Esophagus muscularis mucosa (tissue), 4 donors: Measurements from ENCODE around the gene MTMR10. TPM values are rescaled to one million over a fixed set of nuclear protein-coding genes. Genes with fewer than 3 reads are reported as not detected.

Experiments used
- DNase-seq: peaks from one replicate; pipeline ENCODE4 v3.0.0-alpha.2; 2017; ENCODE audit errors: extremely low spot score
- H3K27ac ChIP-seq, 4 donors: fragments of 200-600 bp; sonication (generic); replicated peaks in 1 of 4; 1 replicate in 3 of 4; 2 replicates in 1 of 4; pipeline ENCODE4 v1.5.1; 2016 to 2019; ENCODE audit warnings: mild to moderate bottlenecking in 1 of 4
- H3K27me3 ChIP-seq, 4 donors: fragments of 200-600 bp; sonication (generic); one replicate each; pipeline versions ENCODE4 v1.5.1 to v1.6.0; 2016 to 2019
- H3K36me3 ChIP-seq, 4 donors: fragments of 200-600 bp; sonication (generic); one replicate each; pipeline ENCODE4 v1.5.1; 2016 to 2019
- H3K4me1 ChIP-seq, 4 donors: fragments of 200-600 bp; sonication (generic); one replicate each; pipeline ENCODE4 v1.5.1; 2016 to 2019
- H3K4me3 ChIP-seq, 4 donors: fragments of 200-600 bp; sonication (generic); 1 replicate in 2 of 4; 2 replicates in 2 of 4; pipeline ENCODE4 v1.5.1; 2016 to 2019; ENCODE audit warnings: mild to moderate bottlenecking in 4 of 4, moderate library complexity in 1 of 4
- H3K9me3 ChIP-seq, 4 donors: fragments of 200-600 bp; sonication (generic); 1 replicate in 3 of 4; 2 replicates in 1 of 4; pipeline ENCODE4 v1.5.1; 2016 to 2019
- EP300 ChIP-seq: sonication (generic); formaldehyde crosslinking; IDR thresholded peaks from one replicate; pipeline ENCODE4 v1.6.1; 2017; ENCODE audit warnings: antibody characterized with exemption
- POLR2A ChIP-seq: fragments of 450-650 bp; IDR thresholded peaks from one replicate; pipeline ENCODE4 v1.6.1; 2017; ENCODE audit warnings: antibody characterized with exemption, moderate library complexity, mild to moderate bottlenecking, low read depth
- POLR2AphosphoS5 ChIP-seq, 2 donors: sonication (generic); formaldehyde crosslinking; IDR thresholded peaks; one replicate each; pipeline ENCODE4 v1.6.1; 2017; ENCODE audit warnings: antibody characterized with exemption in 2 of 2
- WGBS: methylation state at CpG from one replicate; pipeline ENCODE4 v1.1.5; 2018; 5-methylcytosine and 5-hydroxymethylcytosine counted together
- intact Hi-C: fragments of 100-400 bp; cut with DNase I; formaldehyde crosslinking; loops from one replicate; pipeline ENCODE4 v1.15.1; 2023
- total RNA-seq, 4 donors: library from RNA; depleted of rRNA; stranded (reverse); fragments of >200 nt; gene quantifications; one replicate each; pipeline versions ENCODE4 v1.1.0 to v1.2.1, GENCODE V29; 2016
- TF ChIP-seq, protein P1 (sequence below), 3 experiments: fragments of 200-600 bp in 2 of 3; fragments of 450-650 bp in 1 of 3; sonication (generic) in 2 of 3; IDR thresholded peaks; one replicate each; pipeline ENCODE4 v1.5.1; 2017 to 2019; ENCODE audit warnings: antibody characterized with exemption in 3 of 3, mild to moderate bottlenecking in 2 of 3, moderate library complexity in 1 of 3

The MTMR10 gene
- total RNA-seq, 4 donors from 2014 or later, result 27.4 to 32.3 (median 30.2) TPM

DNA sequence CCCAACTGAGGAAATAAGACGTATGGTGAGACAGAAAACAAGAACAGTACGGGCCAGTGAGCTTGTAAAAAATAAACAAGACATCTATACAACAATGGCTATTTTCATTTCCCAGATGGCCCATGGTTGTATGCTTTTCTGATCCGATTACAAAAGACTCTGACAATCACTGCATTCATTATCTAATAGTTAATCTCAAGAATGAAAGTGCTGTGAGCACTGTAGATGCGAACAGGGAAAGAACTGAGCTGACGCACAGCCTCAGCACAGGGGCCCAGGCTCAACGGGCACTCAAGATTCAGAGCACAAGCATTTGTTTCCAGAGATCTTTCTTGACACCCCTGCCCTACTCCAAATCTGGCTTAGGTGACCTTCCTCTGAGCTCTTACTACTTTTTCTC, 6.9 kb downstream of the MTMR10 start:
- Histone ChIP-seq H3K27ac (peak overlapping the region; percentile 21 to 52 (median 48)), H3K4me3 (peak overlapping the region in 1 of 4 donors; percentile 4), H3K4me1 (peaks cover 51 to 72% (median 61%) of the 10 kb centered on the region in 4 donors), H3K9me3 (no peaks in the 10 kb centered on the region), H3K36me3 (peaks cover 0 to 33% (median 10%) of the 10 kb centered on the region in 4 donors), H3K27me3 (no peaks in the 10 kb centered on the region)
- WGBS, result 49% methylated on average over 6 of the region's 6 CpGs
- TF ChIP-seq EP300 (no peak), POLR2A (no peak)
- DNase-seq, result no peak
- intact Hi-C loops, result loop anchor here (10.0 kb wide), 1 partner anchor 140 kb away; no protein-coding TSS in a partner anchor

DNA sequence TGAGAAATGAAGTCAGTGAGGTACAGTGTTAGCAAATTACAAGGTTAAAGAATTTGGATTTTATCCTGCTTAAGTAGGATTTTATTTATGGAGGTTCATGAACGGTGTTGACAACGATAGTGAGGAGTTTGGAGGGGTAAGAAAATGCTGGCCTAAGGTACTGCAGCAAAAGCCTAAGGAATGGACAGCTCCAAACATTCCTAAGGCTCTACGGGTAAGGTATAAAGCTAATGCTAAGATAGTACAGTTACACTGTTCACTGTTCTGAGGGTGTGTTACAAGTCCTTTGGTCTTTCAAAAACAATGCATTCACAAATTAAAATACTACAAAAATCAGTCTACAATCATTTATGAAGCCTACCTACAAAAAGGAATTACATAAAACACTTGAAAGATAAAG, 7.3 kb downstream of the MTMR10 start:
- Histone ChIP-seq H3K27ac (peak overlapping the region in 3 of 4 donors; percentile 21 to 52 (median 50)), H3K4me3 (no peak overlapping the region), H3K4me1 (peaks cover 48 to 68% (median 59%) of the 10 kb centered on the region in 4 donors), H3K27me3 (no peaks in the 10 kb centered on the region), H3K9me3 (no peaks in the 10 kb centered on the region), H3K36me3 (peaks cover 0 to 38% (median 12%) of the 10 kb centered on the region in 4 donors)
- WGBS, result 68% methylated on average over 3 of the region's 3 CpGs
- TF ChIP-seq EP300, result no peak
- TF ChIP-seq, protein P1, sequence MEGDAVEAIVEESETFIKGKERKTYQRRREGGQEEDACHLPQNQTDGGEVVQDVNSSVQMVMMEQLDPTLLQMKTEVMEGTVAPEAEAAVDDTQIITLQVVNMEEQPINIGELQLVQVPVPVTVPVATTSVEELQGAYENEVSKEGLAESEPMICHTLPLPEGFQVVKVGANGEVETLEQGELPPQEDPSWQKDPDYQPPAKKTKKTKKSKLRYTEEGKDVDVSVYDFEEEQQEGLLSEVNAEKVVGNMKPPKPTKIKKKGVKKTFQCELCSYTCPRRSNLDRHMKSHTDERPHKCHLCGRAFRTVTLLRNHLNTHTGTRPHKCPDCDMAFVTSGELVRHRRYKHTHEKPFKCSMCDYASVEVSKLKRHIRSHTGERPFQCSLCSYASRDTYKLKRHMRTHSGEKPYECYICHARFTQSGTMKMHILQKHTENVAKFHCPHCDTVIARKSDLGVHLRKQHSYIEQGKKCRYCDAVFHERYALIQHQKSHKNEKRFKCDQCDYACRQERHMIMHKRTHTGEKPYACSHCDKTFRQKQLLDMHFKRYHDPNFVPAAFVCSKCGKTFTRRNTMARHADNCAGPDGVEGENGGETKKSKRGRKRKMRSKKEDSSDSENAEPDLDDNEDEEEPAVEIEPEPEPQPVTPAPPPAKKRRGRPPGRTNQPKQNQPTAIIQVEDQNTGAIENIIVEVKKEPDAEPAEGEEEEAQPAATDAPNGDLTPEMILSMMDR (IDR thresholded peaks at IDR 0.05), result no peak
- TF ChIP-seq POLR2A, result no peak
- TF ChIP-seq POLR2AphosphoS5 (IDR thresholded peaks at IDR 0.05), result no peak
- intact Hi-C loops, result loop anchor here (10.0 kb wide), 1 partner anchor 141 kb away; no protein-coding TSS in a partner anchor
- no peak for DNase-seq

DNA sequence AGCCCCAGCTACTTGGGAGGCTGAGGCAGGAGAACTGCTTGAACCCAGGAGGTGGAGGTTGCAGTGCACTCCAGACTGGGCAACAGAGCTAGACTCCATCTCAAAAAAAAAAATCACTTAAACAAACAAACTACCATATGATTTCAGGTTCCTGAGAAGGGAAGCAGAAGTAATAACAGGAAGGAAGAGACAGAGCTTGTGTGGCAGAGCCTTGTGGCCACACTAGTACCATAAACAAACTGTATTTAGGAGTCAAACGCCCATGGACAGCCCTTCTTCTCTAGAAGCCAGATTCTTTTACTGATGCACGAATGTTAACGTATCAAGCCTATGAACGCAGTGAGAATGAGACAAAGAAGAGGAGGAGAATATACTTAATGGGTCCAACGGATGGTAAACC, 12.0 kb downstream of the MTMR10 start:
- intact Hi-C loops, result no loop called here
- WGBS, result 89% methylated on average over 5 of the region's 5 CpGs
- Histone ChIP-seq H3K36me3 (peaks cover 0 to 32% (median 12%) of the 10 kb centered on the region in 4 donors), H3K27ac (no peak overlapping the region), H3K4me1 (peaks cover 34 to 46% (median 40%) of the 10 kb centered on the region in 4 donors), H3K9me3 (no peaks in the 10 kb centered on the region), H3K27me3 (no peaks in the 10 kb centered on the region), H3K4me3 (no peak overlapping the region)
- no peak for DNase-seq
- TF ChIP-seq POLR2A (no peak), EP300 (no peak), POLR2AphosphoS5 (IDR thresholded peaks at IDR 0.05) (no peak)

DNA sequence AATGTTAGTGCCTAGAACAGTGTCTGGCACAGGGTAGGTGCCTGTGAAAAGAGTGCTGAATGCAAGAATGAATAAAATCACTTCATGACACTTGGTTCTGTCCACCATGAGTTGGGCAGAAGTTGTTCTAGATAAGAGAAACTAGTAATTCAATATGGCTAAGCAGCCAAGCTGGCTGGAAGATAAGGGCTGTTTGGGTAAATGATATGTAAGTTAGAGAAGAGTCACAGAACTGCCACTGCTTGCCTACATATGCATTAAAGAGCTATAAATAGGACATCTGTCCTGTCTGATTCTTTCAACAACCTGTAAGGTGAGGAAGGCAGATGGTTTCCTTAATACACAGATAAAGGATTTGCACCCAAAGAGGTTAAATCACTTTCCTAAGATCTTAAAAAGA, 13.1 kb downstream of the MTMR10 start:
- H3K4me1 ChIP-seq, result peaks cover 23 to 34% (median 29%) of the 10 kb centered on the region in 4 donors

DNA sequence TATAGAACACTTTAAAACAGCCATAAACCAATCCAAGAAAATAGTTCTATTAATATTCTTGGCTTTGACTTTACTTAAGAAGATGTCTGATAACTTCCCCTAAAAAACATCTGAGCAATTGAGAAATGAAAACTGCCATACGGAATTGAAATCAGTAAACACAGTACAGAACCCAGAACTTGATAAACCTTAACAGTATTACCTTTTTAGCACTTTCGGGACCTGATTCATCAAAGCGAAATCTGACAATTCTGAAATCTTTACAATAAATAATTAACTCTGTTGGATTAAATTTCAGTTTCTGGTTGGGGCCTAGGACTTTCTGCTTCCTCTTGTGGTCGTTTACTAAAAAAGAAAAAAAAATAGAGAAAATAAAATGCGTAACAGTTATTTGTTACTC, 17.3 kb downstream of the MTMR10 start:
- no peak overlapping the region for H3K4me3 ChIP-seq
- peaks cover 16 to 26% (median 19%) of the 10 kb centered on the region in 4 donors for H3K4me1 ChIP-seq
- TF ChIP-seq EP300, result no peak
- 82% methylated on average over 5 of the region's 5 CpGs for WGBS
- peaks cover 4 to 46% (median 26%) of the 10 kb centered on the region in 4 donors for H3K36me3 ChIP-seq
- DNase-seq, result no peak
- no peaks in the 10 kb centered on the region for H3K27me3 ChIP-seq
- intact Hi-C loops, result no loop called here
- H3K9me3 ChIP-seq, result no peaks in the 10 kb centered on the region
- H3K27ac ChIP-seq, result no peak overlapping the region

More for the DNA sequence above, 13.1 kb downstream of the MTMR10 start:
- Histone ChIP-seq H3K4me3 (no peak overlapping the region), H3K36me3 (peaks cover 4 to 43% (median 18%) of the 10 kb centered on the region in 4 donors), H3K27ac (no peak overlapping the region), H3K9me3 (no peaks in the 10 kb centered on the region), H3K27me3 (no peaks in the 10 kb centered on the region)
- intact Hi-C loops, result no loop called here
- DNase-seq, result no peak
- TF ChIP-seq, protein P1 (IDR thresholded peaks at IDR 0.05), result no peak
- no peak for TF ChIP-seq EP300
- TF ChIP-seq POLR2A, result no peak
- no peak for TF ChIP-seq POLR2AphosphoS5 (IDR thresholded peaks at IDR 0.05)

DNA sequence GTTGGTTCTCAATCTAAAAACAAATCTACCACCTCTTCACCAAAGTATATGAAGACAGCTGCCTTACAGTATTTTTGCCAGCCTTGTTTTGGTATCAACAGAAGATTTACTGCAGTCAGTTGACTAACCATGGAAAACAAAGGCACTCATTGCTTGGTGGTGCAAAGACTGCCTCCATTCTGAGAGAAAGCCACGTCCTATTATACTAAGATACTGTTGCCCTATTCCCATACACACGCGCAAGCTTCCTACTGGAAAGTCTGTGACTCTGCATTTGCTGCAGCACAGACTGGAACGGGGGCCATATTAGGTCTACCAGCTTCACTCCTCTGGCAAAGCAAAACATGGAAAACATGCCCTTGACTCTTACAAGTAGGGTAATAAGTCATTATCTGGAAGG, 18.0 kb downstream of the MTMR10 start:
- TF ChIP-seq POLR2A (no peak), POLR2AphosphoS5 (IDR thresholded peaks at IDR 0.05) (no peak), EP300 (no peak)
- TF ChIP-seq, protein P1 (IDR thresholded peaks at IDR 0.05), result no peak
- 91% methylated on average over 4 of the region's 4 CpGs for WGBS
- DNase-seq, result no peak
- Histone ChIP-seq H3K27me3 (no peaks in the 10 kb centered on the region), H3K4me1 (peaks cover 11 to 19% (median 14%) of the 10 kb centered on the region in 4 donors), H3K9me3 (no peaks in the 10 kb centered on the region), H3K36me3 (peaks cover 4 to 49% (median 29%) of the 10 kb centered on the region in 4 donors), H3K4me3 (no peak overlapping the region), H3K27ac (no peak overlapping the region)
- intact Hi-C loops, result no loop called here
